GM23248 (cell line): ENCODE data around the gene PDZD11. TPM values are rescaled to one million over a fixed set of nuclear protein-coding genes. Genes with fewer than 3 reads are reported as not detected.
"Not testable (repeated sequence)": the region's sequence is repeated elsewhere in the genome, so short reads cannot be mapped to it uniquely, and the experiment has no call there.

Experiments used
- DNase-seq: peaks from one replicate; pipeline ENCODE4 v3.0.0-alpha.2; 2015
- H2AFZ ChIP-seq: fragments of 200-600 bp; sonication (generic); 2 replicates; pipeline ENCODE4 v1.6.1; 2016; ENCODE audit warnings: antibody characterized with exemption
- H3F3A ChIP-seq: fragments of 200-600 bp; sonication (generic); 2 replicates; pipeline ENCODE4 v1.6.1; 2016; ENCODE audit warnings: mild to moderate bottlenecking, antibody characterized with exemption, mixed run types; ENCODE audit not compliant: insufficient read depth
- H3K27ac ChIP-seq: fragments of 200-600 bp; sonication (generic); 2 replicates; pipeline ENCODE4 v1.5.1; 2016; ENCODE audit warnings: mild to moderate bottlenecking
- H3K27me3 ChIP-seq: fragments of 200-600 bp; sonication (generic); replicated peaks from 2 replicates; pipeline ENCODE4 v1.6.1; 2016; ENCODE audit warnings: mild to moderate bottlenecking; ENCODE audit not compliant: insufficient read depth
- H3K36me3 ChIP-seq: fragments of 200-600 bp; sonication (generic); 2 replicates; pipeline ENCODE4 v1.6.1; 2016; ENCODE audit warnings: low read depth, mild to moderate bottlenecking
- H3K4me1 ChIP-seq: fragments of 200-600 bp; sonication (generic); 2 replicates; pipeline ENCODE4 v1.6.1; 2016; ENCODE audit warnings: mild to moderate bottlenecking; ENCODE audit not compliant: insufficient read depth
- H3K4me2 ChIP-seq: fragments of 200-600 bp; sonication (generic); one replicate; pipeline ENCODE4 v1.6.1; 2016; ENCODE audit warnings: mild to moderate bottlenecking; ENCODE audit not compliant: unreplicated experiment
- H3K4me3 ChIP-seq: fragments of 200-600 bp; sonication (generic); 2 replicates; pipeline ENCODE4 v1.5.1; 2016; ENCODE audit warnings: mild to moderate bottlenecking
- H3K79me2 ChIP-seq: fragments of 200-600 bp; sonication (generic); 2 replicates; pipeline ENCODE4 v1.6.1; 2016; ENCODE audit warnings: mild to moderate bottlenecking; ENCODE audit not compliant: insufficient read depth
- H3K9ac ChIP-seq: fragments of 200-600 bp; sonication (generic); 2 replicates; pipeline ENCODE4 v1.6.1; 2016; ENCODE audit warnings: mild to moderate bottlenecking
- H3K9me2 ChIP-seq: fragments of 200-600 bp; sonication (generic); 2 replicates; pipeline ENCODE4 v1.6.1; 2016; ENCODE audit warnings: mixed run types, mild to moderate bottlenecking, moderate library complexity; ENCODE audit not compliant: insufficient read depth
- H3K9me3 ChIP-seq: fragments of 200-600 bp; sonication (generic); one replicate; pipeline ENCODE4 v1.6.1; 2017; ENCODE audit warnings: low read depth
- H4K20me1 ChIP-seq: fragments of 200-600 bp; sonication (generic); 2 replicates; pipeline ENCODE4 v1.6.0; 2016; ENCODE audit not compliant: insufficient read depth
- EZH2 ChIP-seq: fragments of 200-600 bp; sonication (generic); IDR thresholded peaks from 2 replicates; pipeline ENCODE4 v1.6.1; 2018; ENCODE audit warnings: antibody characterized with exemption, mild to moderate bottlenecking; ENCODE audit not compliant: insufficient read depth, poor library complexity, severe bottlenecking
- EZH2phosphoT487 ChIP-seq: fragments of 200-600 bp; sonication (generic); IDR thresholded peaks from 2 replicates; pipeline ENCODE4 v1.6.1; 2018; ENCODE audit warnings: antibody characterized with exemption, moderate library complexity, mild to moderate bottlenecking, low read depth; ENCODE audit not compliant: insufficient read depth
- WGBS, 2 experiments: methylation state at CpG; one replicate each; pipeline ENCODE4 v1.1.6; 2015 to 2017; ENCODE audit warnings: low lambda C conversion rate in 2 of 2, low coverage in 1 of 2; ENCODE audit errors: missing lambda C conversion rate in 2 of 2; 5-methylcytosine and 5-hydroxymethylcytosine counted together
- in situ Hi-C: fragments of 300-500 bp; cut with MboI; formaldehyde crosslinking; loops from 2 replicates; pipeline ENCODE4 v1.15.0; 2020
- polyA plus RNA-seq: library from polyadenylated mRNA; unstranded; fragments of >200 nt; fragmentation: Nextera tagmentation; extraction: Ambion mirVana; gene quantifications from 2 replicates; pipeline ENCODE4 v1.2.1, GENCODE V29; 2016
- small RNA-seq: library from RNA; depleted of rRNA; stranded (forward); fragments of <200 nt; gene quantifications from one replicate; pipeline ENCODE3, GENCODE V24; 2014; ENCODE audit warnings: low read depth, low replicate concordance
- total RNA-seq: library from RNA; depleted of rRNA; stranded (reverse); fragments of >200 nt; shearing (Covaris generic); gene quantifications from 2 replicates; pipeline ENCODE4 v1.2.3, GENCODE V29; 2014; rRNA removed

PDZD11 gene
- total and polyA plus RNA-seq, 2 experiments from 2014 or later, result 59.3 to 110 TPM

- in situ Hi-C loops, result no loop called here
- no peak overlapping the region for H3K9ac ChIP-seq
- H3K27ac ChIP-seq, result no peak overlapping the region
- H3K36me3 ChIP-seq, result no peaks in the 10 kb centered on the region
- DNase-seq, result no peak
- TF ChIP-seq EZH2phosphoT487 (no peak), EZH2 (no peak)
- no peak overlapping the region for H2AFZ ChIP-seq
- H3K27me3 ChIP-seq, result no peaks in the 10 kb centered on the region
- H3K4me2 ChIP-seq, result no peak overlapping the region
- no peaks in the 10 kb centered on the region for H4K20me1 ChIP-seq
- H3F3A ChIP-seq, result no peaks in the 10 kb centered on the region
- H3K79me2 ChIP-seq, result no peaks in the 10 kb centered on the region
- no peaks in the 10 kb centered on the region for H3K9me2 ChIP-seq
- no peaks in the 10 kb centered on the region for H3K4me1 ChIP-seq
- no peaks in the 10 kb centered on the region for H3K9me3 ChIP-seq
- no peak overlapping the region for H3K4me3 ChIP-seq
- 100% methylated on average over 2 of the region's 2 CpGs for WGBS, 2 experiments
Measured at GRCh38 chrX:70247252-70247651, 42.5 kb downstream of the PDZD11 start.

- Histone ChIP-seq H3K27me3 (no peaks in the 10 kb centered on the region), H3K79me2 (no peaks in the 10 kb centered on the region), H4K20me1 (no peaks in the 10 kb centered on the region), H3K27ac (no peak overlapping the region), H3K4me3 (no peak overlapping the region), H3K9me3 (no peaks in the 10 kb centered on the region), H3K4me1 (no peaks in the 10 kb centered on the region), H3F3A (no peaks in the 10 kb centered on the region), H3K36me3 (no peaks in the 10 kb centered on the region), H3K4me2 (no peak overlapping the region), H3K9me2 (no peaks in the 10 kb centered on the region), H3K9ac (no peak overlapping the region), H2AFZ (no peak overlapping the region)
- WGBS, 2 experiments, result 81 to 87% methylated on average over 6 of the region's 6 CpGs
- DNase-seq, result no peak
- TF ChIP-seq EZH2phosphoT487 (no peak), EZH2 (no peak)
- in situ Hi-C loops, result no loop called here
Measured at GRCh38 chrX:70244881-70245280, 44.8 kb downstream of the PDZD11 start.

- H3K4me1 ChIP-seq, H3K79me2 ChIP-seq, H3K4me3 ChIP-seq, in situ Hi-C loops, H3K9me3 ChIP-seq, H3K9me2 ChIP-seq, H3K36me3 ChIP-seq, H3K27me3 ChIP-seq, H3K27ac ChIP-seq, H4K20me1 ChIP-seq, H3K9ac ChIP-seq, H3F3A ChIP-seq, H3K4me2 ChIP-seq, H2AFZ ChIP-seq: not testable (repeated sequence)
- 65 to 76% methylated on average over 4 to 5 of the region's 5 CpGs for WGBS, 2 experiments
- DNase-seq, result peak; percentile 19
Measured at GRCh38 chrX:70243601-70244000, 46.1 kb downstream of the PDZD11 start.

- Histone ChIP-seq H3K27ac (no peak overlapping the region), H3K36me3 (no peaks in the 10 kb centered on the region), H3K4me1 (no peaks in the 10 kb centered on the region), H3K27me3 (no peaks in the 10 kb centered on the region), H3K4me2 (no peak overlapping the region), H3F3A (no peaks in the 10 kb centered on the region), H2AFZ (no peak overlapping the region), H4K20me1 (no peaks in the 10 kb centered on the region), H3K9me2 (no peaks in the 10 kb centered on the region), H3K79me2 (no peaks in the 10 kb centered on the region), H3K9me3 (no peaks in the 10 kb centered on the region), H3K9ac (no peak overlapping the region), H3K4me3 (no peak overlapping the region)
- DNase-seq, result no peak
- in situ Hi-C loops, result no loop called here
- TF ChIP-seq EZH2 (no peak), EZH2phosphoT487 (no peak)
- 50 to 55% methylated on average over 2 of the region's 2 CpGs for WGBS, 2 experiments
Measured at GRCh38 chrX:70241501-70241900, 48.2 kb downstream of the PDZD11 start.

GRCh38 chrX:70240751-70241150 is 49.0 kb downstream of the PDZD11 start:
- DNase-seq, result no peak
- Histone ChIP-seq H4K20me1 (no peaks in the 10 kb centered on the region), H3K9me2 (no peaks in the 10 kb centered on the region), H3K27me3 (no peaks in the 10 kb centered on the region), H3K36me3 (no peaks in the 10 kb centered on the region), H3K4me3 (no peak overlapping the region), H2AFZ (no peak overlapping the region), H3F3A (no peaks in the 10 kb centered on the region), H3K4me2 (no peak overlapping the region), H3K9ac (no peak overlapping the region), H3K27ac (no peak overlapping the region), H3K79me2 (no peaks in the 10 kb centered on the region), H3K4me1 (no peaks in the 10 kb centered on the region), H3K9me3 (no peaks in the 10 kb centered on the region)
- TF ChIP-seq EZH2phosphoT487 (no peak), EZH2 (no peak)
- whole genome bisulfite sequencing, 2 experiments, result 83 to 93% methylated on average over 1 of the region's 1 CpG
- in situ Hi-C loops, result no loop called here

Small RNA genes lying within 50 kb of the gene (small RNA-seq; reads per million reads assigned to genes)
- gene RNA5SP507, result not detected

Other genes starting within 250 kb of the PDZD11 start
- gene AWAT2, start 240.0 kb downstream of the PDZD11 start, total RNA-seq, result not detected in 2 replicates
- not detected in 2 replicates for gene AWAT2, start 240.0 kb downstream of the PDZD11 start, polyA plus RNA-seq
- gene OTUD6A, start 227.5 kb downstream of the PDZD11 start, total RNA-seq, result not detected in 2 replicates
- not detected in 2 replicates for gene OTUD6A, start 227.5 kb downstream of the PDZD11 start, polyA plus RNA-seq
- gene IGBP1, start 156.5 kb downstream of the PDZD11 start, total RNA-seq, result 57.3 and 59.1 TPM in 2 replicates
- gene IGBP1, start 156.5 kb downstream of the PDZD11 start, polyA plus RNA-seq, result 31.8 and 33.6 TPM in 2 replicates
- gene DGAT2L6, start 112.4 kb downstream of the PDZD11 start, total RNA-seq, result not detected in 2 replicates
- gene DGAT2L6, start 112.4 kb downstream of the PDZD11 start, polyA plus RNA-seq, result not detected in 2 replicates
- gene AWAT1, start 55.3 kb downstream of the PDZD11 start, total RNA-seq, result not detected in 2 replicates
- gene AWAT1, start 55.3 kb downstream of the PDZD11 start, polyA plus RNA-seq, result not detected in 2 replicates
- gene P2RY4, start 29.7 kb downstream of the PDZD11 start, total RNA-seq, result not detected in 2 replicates
- not detected in 2 replicates for gene P2RY4, start 29.7 kb downstream of the PDZD11 start, polyA plus RNA-seq
- not detected in 2 replicates for gene ARR3, start 21.6 kb downstream of the PDZD11 start, total RNA-seq
- not detected in 2 replicates for gene ARR3, start 21.6 kb downstream of the PDZD11 start, polyA plus RNA-seq
- gene RAB41, start 7.8 kb downstream of the PDZD11 start, total RNA-seq, result not detected in 2 replicates
- gene RAB41, start 7.8 kb downstream of the PDZD11 start, polyA plus RNA-seq, result not detected in 2 replicates
- gene KIF4A, start 177 bp upstream of the PDZD11 start, total RNA-seq, result 5.6 and 7.5 TPM in 2 replicates
- 6.5 and 7.6 TPM in 2 replicates for gene KIF4A, start 177 bp upstream of the PDZD11 start, polyA plus RNA-seq
- not detected in 2 replicates for gene GDPD2, start 133.4 kb upstream of the PDZD11 start, total RNA-seq
- gene GDPD2, start 133.4 kb upstream of the PDZD11 start, polyA plus RNA-seq, result not detected in 2 replicates
- 1.9 TPM in 2 replicates for gene DLG3, start 154.9 kb upstream of the PDZD11 start, total RNA-seq
- 1.2 and 1.7 TPM in 2 replicates for gene DLG3, start 154.9 kb upstream of the PDZD11 start, polyA plus RNA-seq